Measurements from ENCODE around the gene ITPR2.
"Not testable (repeated sequence)": the region's sequence is repeated elsewhere in the genome, so short reads cannot be mapped to it uniquely, and the experiment has no call there.

The ITPR2 gene

GRCh38 chr12:26551385-26551784, 281.6 kb downstream of the ITPR2 start:
- DNase-seq: no peak

GRCh38 chr12:26548227-26548626, 284.8 kb downstream of the ITPR2 start:
- no peak for DNase-seq

- no peak for DNase-seq
These were observed 286.3 kb downstream of the ITPR2 start for GRCh38 chr12:26546535-26547314.

GRCh38 chr12:26539131-26539530, 293.9 kb downstream of the ITPR2 start:
- DNase-seq: no peak

- no peak for DNase-seq
These were observed 295.3 kb downstream of the ITPR2 start for GRCh38 chr12:26537651-26538050.

- DNase-seq: no peak
These were observed 295.9 kb downstream of the ITPR2 start for GRCh38 chr12:26537126-26537525.

- no peak for DNase-seq
These were observed 297.2 kb downstream of the ITPR2 start for GRCh38 chr12:26535826-26536225.

- DNase-seq: no peak
These were observed 298.9 kb downstream of the ITPR2 start for GRCh38 chr12:26534071-26534470.

- DNase-seq: no peak
These were observed 299.8 kb downstream of the ITPR2 start for GRCh38 chr12:26533211-26533610.

GRCh38 chr12:26530461-26530860, 302.5 kb downstream of the ITPR2 start:
- no peak for DNase-seq

- no peak for DNase-seq
These were observed 304.1 kb downstream of the ITPR2 start for GRCh38 chr12:26528943-26529342.

GRCh38 chr12:26527682-26528081, 305.3 kb downstream of the ITPR2 start:
- no peak for DNase-seq

- DNase-seq: no peak
These were observed 308.0 kb downstream of the ITPR2 start for GRCh38 chr12:26524862-26525465.

- DNase-seq: no peak
These were observed 309.3 kb downstream of the ITPR2 start for GRCh38 chr12:26523708-26524150.

GRCh38 chr12:26520869-26521268, 312.1 kb downstream of the ITPR2 start:
- DNase-seq: no peak

GRCh38 chr12:26520109-26520508, 312.9 kb downstream of the ITPR2 start:
- no peak for DNase-seq

GRCh38 chr12:26519462-26519861, 313.5 kb downstream of the ITPR2 start:
- no peak for DNase-seq

GRCh38 chr12:26517320-26517719, 315.7 kb downstream of the ITPR2 start:
- DNase-seq: not testable (repeated sequence)

GRCh38 chr12:26514364-26514763, 318.6 kb downstream of the ITPR2 start:
- no peak for DNase-seq

GRCh38 chr12:26513363-26514043, 319.5 kb downstream of the ITPR2 start:
- no peak for DNase-seq

- DNase-seq: no peak
These were observed 320.8 kb downstream of the ITPR2 start for GRCh38 chr12:26512213-26512612.

- DNase-seq: no peak
These were observed 322.7 kb downstream of the ITPR2 start for GRCh38 chr12:26510354-26510674.

- no peak for DNase-seq
These were observed 325.4 kb downstream of the ITPR2 start for GRCh38 chr12:26507613-26508012.

- no peak for DNase-seq
These were observed 332.9 kb downstream of the ITPR2 start for GRCh38 chr12:26499979-26500640.

All from CD4-positive, alpha-beta T cell treated with Interleukin-4 for 4 hours (primary cell).